Endothelial cell of umbilical vein (primary cell): ENCODE results near the gene NDFIP1. TPM values are rescaled to one million over a fixed set of nuclear protein-coding genes. Genes with fewer than 3 reads are reported as not detected.

ENCODE experiments used
- BruUV-seq: library from RNA; stranded (reverse); fragments of 400-500 nt; replicated peaks from 2 replicates; lab custom pipeline; 2021; lab: Mats Ljungman, UMichigan
- CTCF ChIA-PET: fragments of 300-600, 350-600 bp; sonication (Branson Sonifier 250); formaldehyde crosslinking; loops from one replicate; lab custom pipeline; 2021; ENCODE audit warnings: antibody characterized with exemption, inconsistent platforms; lab: Charles Lee
- POLR2A ChIA-PET: fragments of 300-600, 350-600 bp; sonication (Branson Sonifier 250); formaldehyde crosslinking; loops from one replicate; lab custom pipeline; 2021; ENCODE audit warnings: antibody characterized with exemption, inconsistent platforms; lab: Charles Lee
- DNase-seq: peaks from one replicate; pipeline ENCODE4 v3.0.0-alpha.2; 2011; ENCODE audit warnings: low read depth, low spot score
- FAIRE-seq: peaks from 2 replicates; lab custom pipeline; 2011; peaks lifted over from hg19 to GRCh38; lab: Jason Lieb, UNC
- H2AFZ ChIP-seq: 2 replicates; pipeline ENCODE4 v1.6.0; 2012; ENCODE audit warnings: low read depth, low read length, control low read depth, inconsistent platforms
- H3K27ac ChIP-seq: 2 replicates; pipeline ENCODE4 v1.5.1; 2011; ENCODE audit warnings: low read depth, mild to moderate bottlenecking, control low read depth, low read length, moderate library complexity; ENCODE audit not compliant: insufficient read depth
- H3K27me3 ChIP-seq, 2 experiments: 2 replicates each; pipeline versions ENCODE4 v1.6.0 to v1.6.1; 2011; ENCODE audit warnings: low read length in 2 of 2, mixed read lengths in 1 of 2; ENCODE audit not compliant: control insufficient read depth in 2 of 2, insufficient read depth in 2 of 2
- H3K36me3 ChIP-seq, 2 experiments: 2 replicates in 1 of 2; 3 replicates in 1 of 2; pipeline ENCODE4 v1.5.1; 2011; ENCODE audit warnings: low read length in 2 of 2, mild to moderate bottlenecking in 1 of 2, moderate library complexity in 1 of 2; ENCODE audit not compliant: control insufficient read depth in 2 of 2, insufficient read depth in 2 of 2; ENCODE audit errors: extremely low read depth in 1 of 2
- H3K4me1 ChIP-seq: 3 replicates; pipeline ENCODE4 v1.5.1; 2011; ENCODE audit warnings: mild to moderate bottlenecking, low read length; ENCODE audit not compliant: control insufficient read depth, insufficient read depth; ENCODE audit errors: extremely low read depth
- H3K4me2 ChIP-seq: 2 replicates; pipeline ENCODE4 v1.6.1; 2011; ENCODE audit warnings: low read length, control low read depth, mixed read lengths; ENCODE audit not compliant: insufficient read depth
- H3K4me3 ChIP-seq, 3 experiments: fragments of 200-600 bp in 1 of 3; sonication (generic), shearing (Covaris generic) in 1 of 3; replicated peaks in 1 of 3; 2 replicates each; pipeline ENCODE4 v1.5.1; 2011 to 2016; ENCODE audit warnings: control low read depth in 3 of 3, low read length in 3 of 3, mild to moderate bottlenecking in 2 of 3, inconsistent platforms in 1 of 3, low read depth in 1 of 3, moderate library complexity in 1 of 3; ENCODE audit not compliant: insufficient read depth in 1 of 3
- H3K79me2 ChIP-seq: 2 replicates; pipeline ENCODE4 v1.6.0; 2012; ENCODE audit warnings: low read length, inconsistent platforms; ENCODE audit not compliant: control insufficient read depth, insufficient read depth
- H3K9ac ChIP-seq: replicated peaks from 2 replicates; pipeline ENCODE3; 2011; ENCODE audit warnings: low read length, control low read depth; ENCODE audit not compliant: insufficient read depth; ENCODE audit errors: extremely low read depth
- H3K9me1 ChIP-seq: replicated peaks from 3 replicates; pipeline ENCODE4 v1.6.0; 2011; ENCODE audit warnings: mild to moderate bottlenecking, low read length; ENCODE audit not compliant: control insufficient read depth, insufficient read depth; ENCODE audit errors: extremely low read depth
- H3K9me3 ChIP-seq: replicated peaks from 2 replicates; pipeline ENCODE4 v1.5.1; 2012; ENCODE audit warnings: low read length, inconsistent platforms; ENCODE audit not compliant: control insufficient read depth, insufficient read depth
- H4K20me1 ChIP-seq: replicated peaks from 2 replicates; pipeline ENCODE3; 2011; ENCODE audit warnings: mild to moderate bottlenecking, low read length; ENCODE audit not compliant: control insufficient read depth, insufficient read depth; ENCODE audit errors: extremely low read depth
- EZH2 ChIP-seq: IDR thresholded peaks from 2 replicates; pipeline ENCODE4 v1.6.1; 2012; ENCODE audit warnings: borderline replicate concordance, low read depth, mild to moderate bottlenecking, moderate library complexity, low read length, inconsistent platforms; ENCODE audit not compliant: severe bottlenecking
- FOS ChIP-seq: IDR thresholded peaks from 2 replicates; pipeline ENCODE4 v1.6.1; 2011; ENCODE audit warnings: mild to moderate bottlenecking, low read length, moderate library complexity, borderline replicate concordance; ENCODE audit not compliant: insufficient read depth
- GATA2 ChIP-seq: IDR thresholded peaks from 2 replicates; pipeline ENCODE4 v1.7.0; 2011; ENCODE audit warnings: low read depth, mild to moderate bottlenecking, moderate library complexity, mixed read lengths, low read length; ENCODE audit not compliant: insufficient read length, insufficient read depth
- JUN ChIP-seq: IDR thresholded peaks from 2 replicates; pipeline ENCODE4 v1.6.1; 2011; ENCODE audit warnings: borderline replicate concordance, low read depth; ENCODE audit not compliant: insufficient read length, insufficient read depth
- MYC ChIP-seq: IDR thresholded peaks from one replicate; pipeline ENCODE4 v1.6.1; 2011; ENCODE audit warnings: mild to moderate bottlenecking, low read depth, low read length
- POLR2A ChIP-seq: IDR thresholded peaks from 2 replicates; pipeline ENCODE4 v1.6.1; 2012; ENCODE audit warnings: low read depth, mild to moderate bottlenecking, control low read depth, low read length
- dilution Hi-C: fragments of 300-500 bp; cut with MboI; formaldehyde crosslinking; loops from one replicate; pipeline ENCODE4 v1.15.0; 2019; ENCODE audit warnings: low sequenced_read_pairs; ENCODE audit not compliant: extremely low pct_ligation_motif_present
- intact Hi-C: fragments of 100-400 bp; cut with micrococcal nuclease; formaldehyde crosslinking; loops from one replicate; pipeline ENCODE4 v1.10.0; 2022
- polyA plus RNA-seq, 4 experiments: library from polyadenylated mRNA; depleted of rRNA in 3 of 4; stranded (reverse) in 3 of 4; unstranded in 1 of 4; fragments of >200 nt; gene quantifications; 2 replicates each; pipeline versions ENCODE4 v1.2.1 to v1.2.3, GENCODE V29; 2011 to 2012; ENCODE audit warnings: missing spikeins in 1 of 4
- total RNA-seq: library from RNA; stranded (reverse); gene quantifications from 2 replicates; pipeline ENCODE4 v1.2.3, GENCODE V29; 2021
- TF ChIP-seq, protein P1 (sequence below): IDR thresholded peaks from 2 replicates; pipeline ENCODE4 v1.6.1; 2011; ENCODE audit not compliant: insufficient read depth, insufficient read length
- TF ChIP-seq, protein P2 (sequence below), 2 donors: IDR thresholded peaks; 1 replicate in 1 of 2; 2 replicates in 1 of 2; pipeline ENCODE4 v1.5.1; 2011; ENCODE audit warnings: low read length in 2 of 2, mild to moderate bottlenecking in 2 of 2, moderate library complexity in 2 of 2, control low read depth in 1 of 2, inconsistent platforms in 1 of 2, low read depth in 1 of 2; ENCODE audit not compliant: insufficient read depth in 1 of 2; ENCODE audit errors: extremely low read depth in 1 of 2

NDFIP1 gene
- total and polyA plus RNA-seq, 2 donors (not counting 3 experiments of a cell fraction or from before 2014, with no cell fraction given) = 12.3 to 42.6 TPM

DNA sequence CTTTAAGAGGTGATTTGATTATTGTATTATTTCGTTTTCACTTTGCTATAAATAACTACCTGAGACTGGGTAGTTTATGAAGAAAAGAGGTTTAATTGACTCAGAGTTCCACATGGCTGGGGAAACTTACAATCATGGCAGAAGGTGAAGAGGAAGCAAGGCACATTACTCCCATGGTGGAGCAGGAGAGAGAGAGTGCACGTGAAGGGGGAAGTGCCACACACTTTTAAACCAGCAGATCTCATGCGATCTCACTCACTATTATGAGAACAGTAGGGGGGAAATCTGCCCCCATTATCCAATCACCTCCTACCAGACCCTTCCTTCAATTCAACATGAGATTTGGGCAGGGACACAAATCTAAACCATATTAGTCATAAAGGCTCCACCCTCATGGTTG, 36.1 kb upstream of the NDFIP1 start:
- ChIA-PET POLR2A (no interaction called here), CTCF (no interaction called here)
- Histone ChIP-seq H3K4me1 (no peaks in the 10 kb centered on the region), H4K20me1 (no peaks in the 10 kb centered on the region), H3K4me2 (no peak overlapping the region), H3K36me3 (no peaks in the 10 kb centered on the region), H3K9me3 (no peaks in the 10 kb centered on the region), H2AFZ (no peak overlapping the region), H3K79me2 (no peaks in the 10 kb centered on the region), H3K9me1 (no peaks in the 10 kb centered on the region), H3K4me3 (no peak overlapping the region), H3K27ac (no peak overlapping the region), H3K27me3 (peaks cover 6 to 8% of the 10 kb centered on the region in 2 experiments), H3K9ac (no peak overlapping the region)
- TF ChIP-seq POLR2A (no peak), FOS (no peak), MYC (no peak), EZH2 (no peak), GATA2 (no peak), JUN (no peak)
- TF ChIP-seq, protein P1, sequence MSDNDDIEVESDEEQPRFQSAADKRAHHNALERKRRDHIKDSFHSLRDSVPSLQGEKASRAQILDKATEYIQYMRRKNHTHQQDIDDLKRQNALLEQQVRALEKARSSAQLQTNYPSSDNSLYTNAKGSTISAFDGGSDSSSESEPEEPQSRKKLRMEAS = no peak
- TF ChIP-seq, protein P2, sequence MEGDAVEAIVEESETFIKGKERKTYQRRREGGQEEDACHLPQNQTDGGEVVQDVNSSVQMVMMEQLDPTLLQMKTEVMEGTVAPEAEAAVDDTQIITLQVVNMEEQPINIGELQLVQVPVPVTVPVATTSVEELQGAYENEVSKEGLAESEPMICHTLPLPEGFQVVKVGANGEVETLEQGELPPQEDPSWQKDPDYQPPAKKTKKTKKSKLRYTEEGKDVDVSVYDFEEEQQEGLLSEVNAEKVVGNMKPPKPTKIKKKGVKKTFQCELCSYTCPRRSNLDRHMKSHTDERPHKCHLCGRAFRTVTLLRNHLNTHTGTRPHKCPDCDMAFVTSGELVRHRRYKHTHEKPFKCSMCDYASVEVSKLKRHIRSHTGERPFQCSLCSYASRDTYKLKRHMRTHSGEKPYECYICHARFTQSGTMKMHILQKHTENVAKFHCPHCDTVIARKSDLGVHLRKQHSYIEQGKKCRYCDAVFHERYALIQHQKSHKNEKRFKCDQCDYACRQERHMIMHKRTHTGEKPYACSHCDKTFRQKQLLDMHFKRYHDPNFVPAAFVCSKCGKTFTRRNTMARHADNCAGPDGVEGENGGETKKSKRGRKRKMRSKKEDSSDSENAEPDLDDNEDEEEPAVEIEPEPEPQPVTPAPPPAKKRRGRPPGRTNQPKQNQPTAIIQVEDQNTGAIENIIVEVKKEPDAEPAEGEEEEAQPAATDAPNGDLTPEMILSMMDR (IDR thresholded peaks at IDR 0.05; ENCODE audit: extremely low read depth in 1 of 2, insufficient read depth in 1 of 2, low read depth in 1 of 2, low read length in 2 of 2) = no peak
- dilution Hi-C loops (no loop called here), intact Hi-C loops (no loop called here)
- no peak for DNase-seq
- BruUV-seq = no TSS peak
- FAIRE-seq = no peak
